NOMO-1 (cell line): Measurements from ENCODE around the gene DEGS1.
A peak's percentile ranks its signal among the peaks of the same experiment; 100 is the strongest.

Source experiments
- DNase-seq, 2 experiments: peaks; one replicate each; lab custom pipeline; 2025; ENCODE audit not compliant: unreplicated experiment in 2 of 2; lab: John Stamatoyannopoulos, UW

Gene DEGS1

GRCh38 chr1:224182866-224183590 is at the start of gene DEGS1:
TSS of gene DEGS1 (plus strand) at chr1:224183240. CDS start at chr1:224183337, 97 bp downstream.
- peak; percentile 64 to 65 for DNase-seq

GRCh38 chr1:224133741-224134299 is 49.2 kb upstream of the DEGS1 start:
- no peak for DNase-seq

DNA sequence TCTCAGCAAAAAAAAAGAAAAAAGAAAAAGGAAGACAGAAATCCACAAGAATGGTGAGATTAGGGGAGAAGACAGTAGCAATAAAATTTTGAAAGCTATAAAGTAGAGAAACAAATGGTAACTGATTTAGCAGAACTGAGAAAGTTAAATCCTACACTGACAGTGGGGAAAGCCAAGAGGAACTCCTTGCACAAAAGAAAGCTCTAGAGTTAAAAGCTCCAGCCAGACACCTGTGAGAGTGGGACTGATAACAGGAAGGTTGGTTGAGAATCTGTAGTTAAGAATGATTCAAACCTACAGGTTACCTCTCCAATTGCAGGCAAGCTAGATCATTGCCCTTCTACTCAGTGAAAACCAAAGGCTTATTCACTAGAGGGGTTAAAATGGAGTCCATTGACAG is 45.5 kb upstream of the DEGS1 start:
- no peak for DNase-seq

GRCh38 chr1:224138198-224138597 is 44.8 kb upstream of the DEGS1 start:
- no peak for DNase-seq

- no peak for DNase-seq
Measured at GRCh38 chr1:224141693-224142092, 41.3 kb upstream of the DEGS1 start.

DNA sequence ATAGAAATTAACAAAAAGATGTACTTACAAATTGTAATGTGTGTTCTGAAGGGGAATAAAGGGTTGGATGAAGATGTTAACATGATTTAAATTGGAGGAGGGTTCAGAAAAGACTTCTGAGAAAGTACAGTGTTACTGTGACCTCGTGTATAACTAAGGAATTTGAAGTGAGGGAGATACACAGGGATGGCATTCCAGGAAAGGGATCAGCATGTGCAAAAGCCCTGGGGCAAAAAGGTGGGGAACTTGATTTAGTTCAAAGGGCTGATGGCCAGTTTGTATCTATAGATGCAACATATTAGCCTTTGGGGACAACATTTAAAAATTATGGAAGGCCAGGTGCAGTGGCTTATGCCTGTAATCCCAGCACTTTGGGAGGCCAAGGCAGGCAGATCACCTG is 33.3 kb upstream of the DEGS1 start:
- DNase-seq, result no peak

DNA sequence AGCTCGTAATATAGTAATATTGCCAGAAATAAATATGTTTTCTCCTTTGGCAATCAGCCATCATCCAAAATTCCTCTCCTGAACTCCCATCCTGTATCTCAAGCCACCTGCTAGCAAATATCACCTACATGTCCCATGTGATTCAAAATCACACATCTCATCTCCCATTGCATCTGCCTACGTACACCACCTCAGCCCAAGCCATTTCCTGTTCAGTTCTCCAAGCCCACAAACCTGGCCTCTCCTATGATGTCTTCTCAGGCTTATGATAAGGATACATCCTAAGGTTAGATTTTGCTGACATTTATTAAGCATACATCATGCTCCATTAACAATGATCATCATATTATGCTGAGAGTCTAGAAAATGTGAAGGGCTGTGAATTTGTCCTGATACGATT is 31.9 kb upstream of the DEGS1 start:
- no peak for DNase-seq

DNA sequence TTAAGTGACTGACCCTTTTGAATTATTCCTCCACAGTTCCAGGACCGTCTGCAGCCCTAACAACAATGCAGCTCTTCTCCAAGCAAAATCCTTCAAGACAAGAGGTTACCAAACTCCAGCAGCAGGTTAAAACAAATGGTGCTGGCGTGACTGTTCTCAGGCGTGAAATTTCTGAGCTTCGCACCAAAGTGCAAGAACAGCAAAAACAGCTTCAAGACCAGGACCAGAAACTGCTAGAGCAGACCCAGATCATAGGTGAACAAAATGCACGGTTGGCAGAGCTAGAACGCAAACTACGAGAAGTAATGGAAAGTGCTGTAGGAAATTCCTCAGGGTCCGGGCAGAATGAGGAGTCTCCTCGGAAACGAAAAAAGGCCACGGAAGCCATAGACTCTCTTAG is 25.7 kb upstream of the DEGS1 start:
- DNase-seq, result no peak

DNA sequence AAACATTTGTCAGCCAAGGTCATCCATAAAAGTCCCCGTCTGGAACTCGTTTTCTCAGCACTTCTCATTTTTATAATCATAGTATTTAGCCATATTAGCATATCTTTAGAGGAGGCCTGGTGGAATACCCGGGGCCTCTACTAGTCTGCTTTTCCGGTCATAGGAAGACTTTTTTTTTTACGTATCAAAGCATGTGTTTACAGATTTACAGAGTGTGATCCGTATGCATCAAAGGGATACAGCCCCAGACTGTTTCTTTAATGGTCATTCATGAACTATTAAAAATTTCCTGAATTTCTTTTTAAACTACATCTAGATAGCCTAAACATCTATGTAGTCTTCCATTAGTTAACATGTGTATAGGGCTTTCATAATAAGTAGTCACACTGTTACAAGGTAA is 23.5 kb upstream of the DEGS1 start:
- DNase-seq, result no peak

- DNase-seq, result no peak
Measured at GRCh38 chr1:224160171-224160682, 22.8 kb upstream of the DEGS1 start.

DNA sequence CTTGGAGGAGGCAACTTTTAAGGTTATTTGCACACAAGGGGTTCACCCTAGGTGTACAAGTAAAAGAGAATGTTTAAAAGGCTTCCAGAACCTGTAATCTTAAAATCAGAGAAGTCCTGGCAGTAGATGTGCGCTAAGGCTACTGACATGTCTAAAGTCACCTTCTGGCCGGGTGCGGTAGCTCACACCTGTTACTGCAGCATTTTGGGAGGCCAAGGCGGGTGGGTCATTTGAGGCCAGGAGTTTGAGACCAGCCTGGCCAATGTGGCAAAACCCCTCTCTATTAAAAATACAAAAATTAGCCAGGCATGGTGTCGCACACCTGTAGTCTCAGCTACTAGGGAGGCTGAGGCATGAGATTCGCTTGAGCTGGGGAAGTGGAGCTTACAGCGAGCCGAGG is 20.3 kb upstream of the DEGS1 start:
- DNase-seq, result no peak

DNA sequence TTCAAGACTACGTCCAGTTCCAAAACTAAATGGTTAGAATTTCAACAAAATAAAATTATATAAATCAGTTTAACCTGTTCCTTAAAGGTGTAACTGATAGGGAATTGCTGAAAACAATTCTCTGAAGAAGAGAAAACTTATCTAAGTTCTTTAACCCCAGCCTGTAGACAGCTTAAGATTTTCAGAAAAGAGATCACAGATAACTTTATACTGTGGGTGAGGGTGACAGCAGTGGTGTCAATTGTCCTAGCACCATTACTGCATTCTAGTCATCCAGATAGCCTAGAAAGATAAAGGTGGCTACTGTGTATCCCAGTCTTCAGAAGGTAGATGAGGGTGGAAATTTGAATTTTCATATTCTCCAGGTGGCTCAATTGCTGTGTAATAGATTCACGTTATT is 19.7 kb upstream of the DEGS1 start:
- DNase-seq, result no peak

GRCh38 chr1:224168859-224169380 is 14.1 kb upstream of the DEGS1 start:
- DNase-seq, result peak; percentile 75 to 94

GRCh38 chr1:224169718-224170270 is 13.2 kb upstream of the DEGS1 start:
- DNase-seq, result no peak

- DNase-seq, result no peak
Measured at GRCh38 chr1:224170343-224170742, 12.7 kb upstream of the DEGS1 start.

DNA sequence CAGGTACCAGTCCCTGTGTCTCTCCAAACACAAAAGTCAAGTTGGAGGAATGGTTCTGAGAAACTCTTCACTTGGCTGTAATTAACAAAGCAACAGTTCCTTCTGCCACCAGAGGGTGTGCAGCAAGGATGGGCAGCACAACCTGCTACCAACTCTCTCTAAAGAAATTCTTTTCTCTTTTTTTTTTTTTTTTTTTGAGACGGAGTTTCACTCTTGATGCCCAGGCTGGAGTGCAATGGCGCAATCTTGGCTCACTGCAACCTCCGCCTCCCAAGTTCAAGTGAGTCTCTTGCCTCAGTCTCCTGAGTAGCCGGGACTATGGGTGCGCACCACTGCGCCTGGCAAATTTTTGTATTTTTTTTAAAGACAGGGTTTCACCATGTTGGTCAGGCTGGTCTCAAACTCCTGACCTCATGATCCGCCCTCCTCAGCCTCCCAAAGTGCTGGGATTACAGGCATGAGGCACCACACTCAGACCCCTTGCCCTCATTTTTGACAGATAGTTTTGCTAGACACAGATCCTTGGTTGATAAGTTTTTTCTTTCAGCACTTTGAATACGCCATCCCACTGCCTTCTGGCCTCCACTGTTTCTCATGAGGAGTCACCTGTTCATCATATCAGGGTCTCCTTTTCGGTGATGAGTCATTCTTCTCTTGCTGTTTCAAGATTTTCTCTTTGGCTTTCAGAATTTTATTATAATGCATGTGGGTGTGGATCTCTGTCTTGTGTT is 12.1 kb upstream of the DEGS1 start:
- DNase-seq, result peak; percentile 66 to 75

DNA sequence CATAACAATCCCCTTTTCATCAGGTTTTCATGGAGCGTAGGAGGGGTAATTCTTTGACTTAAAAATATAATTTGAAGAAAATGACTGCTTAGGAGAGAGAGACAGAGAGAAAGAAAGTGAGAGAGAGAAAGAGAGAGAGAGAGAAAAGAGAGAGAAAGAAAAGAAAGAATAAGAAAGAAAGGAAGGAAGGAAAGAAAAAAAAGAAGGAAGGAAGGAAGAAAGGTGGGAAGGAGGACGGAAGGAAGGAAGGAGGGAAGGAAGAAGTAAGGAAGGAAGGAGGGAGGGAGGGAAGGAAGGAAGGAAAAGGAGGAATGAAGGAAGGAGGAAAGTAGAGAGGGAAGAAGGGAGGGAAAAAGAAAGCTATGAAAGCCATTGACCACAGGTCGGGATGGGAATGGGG is 10.8 kb upstream of the DEGS1 start:
- DNase-seq, result no peak

DNA sequence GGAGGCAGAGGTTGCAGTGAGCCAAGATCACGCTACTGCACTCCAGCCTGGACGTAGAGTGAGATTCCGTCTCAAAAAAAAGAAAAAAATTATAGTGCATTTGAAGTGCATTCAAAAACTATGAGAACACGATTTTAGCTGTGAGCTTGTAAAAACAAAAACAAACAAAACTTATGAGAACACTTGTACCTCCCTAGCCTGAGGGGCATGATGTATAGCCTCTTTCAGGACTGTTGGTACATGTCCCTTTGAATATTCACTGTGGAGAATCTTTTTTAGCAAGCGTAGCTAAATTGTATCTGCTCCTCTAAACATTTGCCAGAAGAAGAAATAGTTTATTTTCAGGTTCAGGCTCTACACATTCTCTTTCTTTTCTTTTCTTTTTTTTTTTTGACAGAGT is 9.5 kb upstream of the DEGS1 start:
- DNase-seq, result no peak

DNA sequence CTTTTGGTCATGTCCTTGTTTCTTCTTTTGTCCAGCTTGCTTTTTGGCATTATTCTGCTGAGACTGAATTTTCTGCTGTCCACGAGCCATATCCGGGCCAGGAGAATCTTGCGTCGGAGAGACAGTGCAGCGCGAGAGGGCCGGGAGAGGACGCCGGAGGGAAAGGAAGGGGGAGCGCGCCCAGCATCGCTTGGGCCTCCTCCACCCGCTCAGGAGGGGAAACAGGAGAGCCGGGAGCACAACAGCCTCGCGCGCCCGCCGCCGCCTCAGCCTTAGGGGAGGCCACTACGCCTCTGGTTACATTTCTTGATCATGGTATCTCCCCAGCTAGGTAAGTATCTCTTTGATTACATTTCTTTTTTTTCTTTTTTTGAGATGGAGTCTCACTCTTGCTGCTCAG is 7.4 kb upstream of the DEGS1 start:
- DNase-seq, result no peak

DNA sequence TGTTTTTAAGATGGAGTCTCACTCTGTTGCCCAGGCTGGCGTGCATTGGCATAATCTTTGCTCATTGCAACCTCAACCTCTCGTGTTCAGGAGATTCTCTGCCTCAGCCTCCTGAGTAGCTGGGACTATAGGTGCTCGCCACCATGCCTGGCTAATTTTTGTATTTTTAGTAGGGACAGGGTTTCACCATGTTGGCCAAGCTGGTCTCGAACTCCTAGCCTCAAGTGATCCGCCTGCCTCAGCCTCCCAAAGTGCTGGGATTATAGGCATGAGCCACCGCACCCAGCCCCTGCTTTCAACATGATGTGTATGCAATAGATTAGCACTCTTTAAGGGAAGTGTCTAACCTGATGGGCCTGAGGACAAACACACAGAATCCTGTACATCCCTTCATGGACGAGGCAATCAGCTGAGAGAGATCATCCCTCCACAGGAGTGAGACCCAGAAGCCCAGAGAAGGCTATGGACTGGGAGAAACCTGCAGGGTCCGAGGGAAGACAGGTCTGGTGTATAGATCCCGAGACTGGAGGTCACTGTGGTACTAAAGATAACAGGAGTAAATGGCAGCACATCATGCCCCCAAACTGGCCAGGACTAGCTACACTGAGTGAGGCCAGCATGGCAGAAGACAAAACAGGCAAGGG is 5.6 kb upstream of the DEGS1 start:
- no peak for DNase-seq

DNA sequence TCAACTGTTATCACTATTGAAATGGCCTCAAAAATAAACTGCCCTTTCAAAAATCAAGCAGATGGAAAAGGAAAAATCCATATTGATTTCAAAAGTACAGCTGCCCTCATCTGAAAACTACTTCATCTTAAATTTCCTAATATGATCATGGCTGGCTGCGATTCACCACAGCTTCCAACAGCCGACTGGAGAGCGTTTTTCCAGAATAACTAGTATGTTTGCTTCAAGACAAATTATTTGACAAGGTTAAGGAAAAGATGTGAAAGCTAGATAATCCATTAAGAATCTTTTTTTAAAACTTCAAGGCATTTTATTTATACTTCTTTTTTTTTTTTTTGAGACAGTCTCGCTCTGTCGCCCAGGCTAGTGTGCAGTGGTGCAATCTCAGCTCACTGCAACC is 4.1 kb upstream of the DEGS1 start:
- DNase-seq, result no peak
